ENCODE results near the gene SCEL. TPM values are rescaled to one million over a fixed set of nuclear protein-coding genes. Genes with fewer than 3 reads are reported as not detected.

Gene SCEL
- total and polyA plus RNA-seq, 2 experiments from 2014 or later: not detected

GRCh38 chr13:77528834-77529500 is 6.5 kb upstream of the SCEL start:
- H3K27me3 ChIP-seq: no peaks in the 10 kb centered on the region
- TF ChIP-seq, protein P1, sequence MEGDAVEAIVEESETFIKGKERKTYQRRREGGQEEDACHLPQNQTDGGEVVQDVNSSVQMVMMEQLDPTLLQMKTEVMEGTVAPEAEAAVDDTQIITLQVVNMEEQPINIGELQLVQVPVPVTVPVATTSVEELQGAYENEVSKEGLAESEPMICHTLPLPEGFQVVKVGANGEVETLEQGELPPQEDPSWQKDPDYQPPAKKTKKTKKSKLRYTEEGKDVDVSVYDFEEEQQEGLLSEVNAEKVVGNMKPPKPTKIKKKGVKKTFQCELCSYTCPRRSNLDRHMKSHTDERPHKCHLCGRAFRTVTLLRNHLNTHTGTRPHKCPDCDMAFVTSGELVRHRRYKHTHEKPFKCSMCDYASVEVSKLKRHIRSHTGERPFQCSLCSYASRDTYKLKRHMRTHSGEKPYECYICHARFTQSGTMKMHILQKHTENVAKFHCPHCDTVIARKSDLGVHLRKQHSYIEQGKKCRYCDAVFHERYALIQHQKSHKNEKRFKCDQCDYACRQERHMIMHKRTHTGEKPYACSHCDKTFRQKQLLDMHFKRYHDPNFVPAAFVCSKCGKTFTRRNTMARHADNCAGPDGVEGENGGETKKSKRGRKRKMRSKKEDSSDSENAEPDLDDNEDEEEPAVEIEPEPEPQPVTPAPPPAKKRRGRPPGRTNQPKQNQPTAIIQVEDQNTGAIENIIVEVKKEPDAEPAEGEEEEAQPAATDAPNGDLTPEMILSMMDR (IDR thresholded peaks at IDR 0.05; ENCODE audit: low read depth, low read length): no peak
- H3K36me3 ChIP-seq: no peaks in the 10 kb centered on the region
- no peak for DNase-seq (ENCODE audit: low read depth in 1 of 2, low spot score in 1 of 2)
- H3K9me3 ChIP-seq (ENCODE audit: low read depth): no peaks in the 10 kb centered on the region
- H3K4me3 ChIP-seq: no peak overlapping the region
- H3K27ac ChIP-seq: no peak overlapping the region
- no peaks in the 10 kb centered on the region for H3K4me1 ChIP-seq (ENCODE audit: low read depth)

GRCh38 chr13:77529501-77529840 is 6.0 kb upstream of the SCEL start:
- H3K27me3 ChIP-seq: no peaks in the 10 kb centered on the region
- no peak for DNase-seq (ENCODE audit: low read depth in 1 of 2, low spot score in 1 of 2)
- H3K36me3 ChIP-seq: no peaks in the 10 kb centered on the region
- H3K4me1 ChIP-seq (ENCODE audit: low read depth): no peaks in the 10 kb centered on the region
- H3K4me3 ChIP-seq: no peak overlapping the region
- TF ChIP-seq, protein P1 (IDR thresholded peaks at IDR 0.05; ENCODE audit: low read depth, low read length): no peak
- H3K9me3 ChIP-seq (ENCODE audit: low read depth): no peaks in the 10 kb centered on the region
- no peak overlapping the region for H3K27ac ChIP-seq

GRCh38 chr13:77530875-77531274 is 4.6 kb upstream of the SCEL start:
- TF ChIP-seq, protein P1 (IDR thresholded peaks at IDR 0.05; ENCODE audit: low read depth, low read length): no peak
- H3K36me3 ChIP-seq: no peaks in the 10 kb centered on the region
- H3K27ac ChIP-seq: no peak overlapping the region
- H3K9me3 ChIP-seq (ENCODE audit: low read depth): no peaks in the 10 kb centered on the region
- no peak overlapping the region for H3K4me3 ChIP-seq
- no peaks in the 10 kb centered on the region for H3K4me1 ChIP-seq (ENCODE audit: low read depth)
- H3K27me3 ChIP-seq: peaks cover 3% of the 10 kb centered on the region
- DNase-seq (ENCODE audit: low read depth in 1 of 2, low spot score in 1 of 2): no peak

GRCh38 chr13:77532983-77533382 is 2.5 kb upstream of the SCEL start:
- TF ChIP-seq, protein P1 (IDR thresholded peaks at IDR 0.05; ENCODE audit: low read depth, low read length): no peak
- no peak for DNase-seq (ENCODE audit: low read depth in 1 of 2, low spot score in 1 of 2)
- no peaks in the 10 kb centered on the region for H3K36me3 ChIP-seq
- no peaks in the 10 kb centered on the region for H3K4me1 ChIP-seq (ENCODE audit: low read depth)
- H3K9me3 ChIP-seq (ENCODE audit: low read depth): no peaks in the 10 kb centered on the region
- no peak overlapping the region for H3K4me3 ChIP-seq
- H3K27ac ChIP-seq: no peak overlapping the region
- peaks cover 3% of the 10 kb centered on the region for H3K27me3 ChIP-seq

GRCh38 chr13:77533875-77534788 is 1.4 kb upstream of the SCEL start:
- no peak overlapping the region for H3K27ac ChIP-seq
- H3K4me3 ChIP-seq: no peak overlapping the region
- TF ChIP-seq, protein P1 (IDR thresholded peaks at IDR 0.05; ENCODE audit: low read depth, low read length): no peak
- no peaks in the 10 kb centered on the region for H3K4me1 ChIP-seq (ENCODE audit: low read depth)
- H3K27me3 ChIP-seq: peaks cover 3% of the 10 kb centered on the region
- DNase-seq (ENCODE audit: low read depth in 1 of 2, low spot score in 1 of 2): peak in 1 of 2 donors; percentile 5
- H3K9me3 ChIP-seq (ENCODE audit: low read depth): no peaks in the 10 kb centered on the region
- H3K36me3 ChIP-seq: no peaks in the 10 kb centered on the region
